Colon (tissue), 2 donors: ENCODE data around the gene CDC7.

Experiments
- FAIRE-seq: peaks from 2 replicates; lab custom pipeline; 2012; peaks lifted over from hg19 to GRCh38; lab: Jason Lieb, UNC
- donor health status: control.
- donor health status: control.

Gene CDC7

GRCh38 chr1:91549041-91549735 is 48.5 kb downstream of the CDC7 start:
- no peak for FAIRE-seq

- no peak for FAIRE-seq
Measured at GRCh38 chr1:91550961-91551360, 50.3 kb downstream of the CDC7 start.

DNA sequence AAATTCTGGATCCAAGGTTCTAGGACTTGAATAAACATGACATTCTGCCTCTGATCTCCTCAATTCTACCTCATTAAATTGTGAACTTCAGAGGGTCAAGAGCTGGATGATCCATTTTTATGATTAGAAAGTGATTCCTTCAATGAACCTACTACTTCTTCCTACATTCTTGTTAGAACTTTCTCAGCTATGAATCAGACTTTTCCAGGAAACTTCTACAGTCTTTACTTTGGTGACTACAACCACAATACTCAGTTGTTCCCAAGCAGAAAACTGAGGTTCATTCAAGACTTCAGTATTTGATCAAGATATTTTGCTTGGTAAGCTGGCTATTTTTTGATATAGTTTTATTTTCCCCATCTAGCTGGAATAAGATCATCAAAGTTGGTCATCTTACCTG is 51.4 kb downstream of the CDC7 start:
- no peak for FAIRE-seq

GRCh38 chr1:91552596-91552995 is 51.9 kb downstream of the CDC7 start:
- no peak for FAIRE-seq

DNA sequence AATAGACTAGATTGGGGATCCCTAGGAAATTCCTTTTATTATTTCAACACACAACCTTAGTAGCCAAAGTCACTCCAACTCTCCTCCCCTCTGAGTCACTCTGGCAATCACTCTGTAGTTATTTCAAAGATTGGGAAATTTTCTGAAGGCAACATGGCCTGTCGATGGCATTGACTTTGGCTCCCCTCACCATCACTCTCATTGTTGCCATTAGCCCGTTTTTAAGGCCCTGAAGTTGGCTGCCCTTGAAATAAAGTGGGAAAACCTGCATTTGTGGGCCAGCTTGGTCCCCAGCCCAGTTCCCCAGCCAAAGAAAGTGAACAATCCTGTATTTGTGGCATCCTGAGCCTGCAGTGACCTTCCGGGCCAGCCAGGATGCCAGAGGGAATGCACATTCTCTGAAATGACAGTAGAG is 52.5 kb downstream of the CDC7 start:
- no peak for FAIRE-seq

GRCh38 chr1:91555074-91555730 is 54.6 kb downstream of the CDC7 start:
- FAIRE-seq, result no peak

GRCh38 chr1:91555821-91556531 is 55.3 kb downstream of the CDC7 start:
- FAIRE-seq, result no peak

DNA sequence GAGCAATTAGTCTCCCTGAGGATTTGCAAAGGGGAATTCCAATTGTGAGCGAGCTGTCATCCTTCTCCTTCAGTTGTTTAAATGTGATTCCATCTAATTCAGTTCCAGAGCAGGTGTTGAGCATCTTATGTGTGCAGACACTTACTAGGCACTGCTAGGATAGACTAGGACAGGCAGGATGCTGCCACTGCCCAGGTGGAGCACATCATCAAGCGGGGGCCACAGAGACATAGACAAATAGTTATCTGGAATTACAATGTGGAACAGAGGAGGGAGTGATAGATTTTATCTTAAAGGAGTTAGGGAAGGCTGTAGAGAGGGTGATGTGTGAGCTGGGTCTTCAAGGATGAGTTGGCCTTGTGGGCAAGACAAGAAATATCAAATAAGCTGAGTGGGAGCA is 55.9 kb downstream of the CDC7 start:
- FAIRE-seq, result no peak

DNA sequence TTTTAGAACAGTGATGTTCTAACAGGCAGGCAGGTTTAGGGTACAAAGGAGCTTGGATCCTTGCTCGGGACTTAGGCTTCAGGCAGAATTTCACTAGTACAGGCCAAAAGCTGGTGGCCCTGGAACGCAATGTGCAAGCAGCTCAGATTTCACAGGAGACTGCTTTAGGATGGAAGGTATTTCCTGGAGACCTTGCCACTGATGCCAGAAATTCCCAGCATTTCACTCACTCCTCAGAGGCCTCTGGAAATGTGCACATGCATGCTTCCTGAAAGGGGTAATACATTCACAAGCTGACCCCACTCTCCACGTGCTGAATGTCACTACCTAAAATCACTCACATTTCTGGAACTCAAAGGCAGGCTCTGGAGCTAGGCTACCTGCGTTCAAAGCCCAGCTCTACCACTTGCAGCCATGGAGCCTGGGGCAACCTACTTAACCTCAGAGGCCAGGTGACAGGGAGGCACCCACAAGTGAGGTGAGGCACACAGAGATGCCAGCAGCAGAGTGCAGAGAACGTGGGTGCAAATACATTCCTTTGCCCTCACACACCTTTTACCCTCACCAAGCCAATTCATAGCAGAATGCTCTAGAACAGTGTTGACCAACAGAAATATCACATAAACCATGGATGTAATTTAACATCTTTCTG is 56.5 kb downstream of the CDC7 start:
- no peak for FAIRE-seq

DNA sequence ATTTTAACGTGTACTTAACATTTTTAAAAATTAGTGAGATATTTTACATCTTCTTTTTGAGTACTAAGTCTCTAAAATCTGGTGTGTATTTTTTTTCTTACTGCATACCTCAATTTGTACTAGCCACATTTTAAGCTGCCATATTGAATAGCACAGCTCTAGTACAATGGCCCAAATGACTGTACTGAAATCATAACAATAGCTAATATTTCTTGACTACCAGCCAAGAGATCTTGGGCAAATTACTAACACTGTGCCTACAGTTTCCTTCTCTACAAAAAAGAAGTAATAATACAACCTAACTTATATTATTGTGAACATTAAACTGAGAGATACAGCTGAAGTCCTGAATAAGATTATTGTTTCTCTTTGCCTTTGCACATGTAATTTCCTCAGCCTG is 57.2 kb downstream of the CDC7 start:
- FAIRE-seq, result no peak

DNA sequence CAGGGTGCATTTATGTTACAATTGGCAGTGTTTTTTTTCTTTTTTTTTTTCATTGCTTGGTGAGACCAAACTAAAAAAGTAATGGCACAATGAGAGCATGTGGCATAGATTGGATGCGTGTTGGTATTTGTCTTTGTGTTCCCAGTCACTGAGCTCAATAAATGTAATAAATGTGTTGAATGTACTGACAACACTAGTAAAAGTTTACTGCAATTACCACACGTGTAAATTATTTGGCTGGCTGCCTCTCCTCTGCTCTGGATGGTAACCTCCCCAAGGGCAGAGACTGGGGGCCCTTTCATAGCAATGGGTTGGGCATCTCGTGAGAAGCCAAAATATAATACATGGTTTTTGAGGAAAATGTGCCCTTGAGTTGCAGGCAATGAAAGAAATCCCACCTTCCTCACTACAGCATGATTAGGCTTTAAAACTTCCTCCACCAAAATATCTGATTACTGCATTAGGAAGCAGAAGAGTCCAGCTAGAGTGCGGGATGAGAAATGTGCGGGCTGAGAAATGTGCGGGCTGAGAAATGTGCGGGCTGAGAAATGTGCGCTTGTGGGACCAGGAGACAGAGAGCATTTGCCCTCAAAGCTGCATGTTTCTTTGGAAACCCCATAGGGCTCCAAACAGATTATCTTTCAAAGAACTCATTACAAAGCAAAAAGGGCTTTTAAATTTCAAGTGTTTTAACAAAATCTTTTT is 58.5 kb downstream of the CDC7 start:
- no peak for FAIRE-seq

DNA sequence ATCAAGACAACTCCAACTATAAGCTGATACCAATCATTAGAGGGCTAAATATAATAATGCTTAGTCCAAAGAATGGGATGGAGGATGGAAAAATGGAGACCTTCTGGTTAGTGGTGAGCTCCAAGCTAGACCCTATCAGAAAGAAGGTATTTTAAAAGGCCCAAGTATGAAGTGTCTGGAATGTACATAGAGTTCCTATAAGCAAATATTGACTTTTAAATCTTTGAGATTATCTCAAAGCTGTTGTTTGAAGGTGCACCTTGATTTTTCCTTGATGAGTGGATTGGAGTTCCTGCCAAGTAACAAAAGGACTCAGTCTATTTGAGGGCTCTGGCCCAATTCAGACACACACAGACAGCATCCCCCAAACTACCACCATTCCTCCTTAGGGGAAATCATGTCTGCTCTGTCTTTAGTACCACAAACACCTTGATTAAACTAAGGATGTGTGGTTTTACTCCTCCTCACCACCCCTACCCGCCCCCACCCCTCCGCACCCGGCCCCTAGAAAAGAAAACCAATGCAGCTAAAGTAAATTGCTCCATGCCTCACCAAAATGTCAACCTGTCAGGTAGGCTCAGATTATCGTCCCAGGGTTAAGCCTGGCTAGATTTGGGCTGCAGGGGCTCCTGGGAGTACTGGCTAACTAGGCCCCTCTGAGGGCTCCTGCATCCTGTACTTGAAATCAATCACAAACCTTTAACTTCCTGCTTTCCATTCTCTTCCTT is 59.4 kb downstream of the CDC7 start:
- no peak for FAIRE-seq

GRCh38 chr1:91564888-91565701 is 64.4 kb downstream of the CDC7 start:
- no peak for FAIRE-seq

DNA sequence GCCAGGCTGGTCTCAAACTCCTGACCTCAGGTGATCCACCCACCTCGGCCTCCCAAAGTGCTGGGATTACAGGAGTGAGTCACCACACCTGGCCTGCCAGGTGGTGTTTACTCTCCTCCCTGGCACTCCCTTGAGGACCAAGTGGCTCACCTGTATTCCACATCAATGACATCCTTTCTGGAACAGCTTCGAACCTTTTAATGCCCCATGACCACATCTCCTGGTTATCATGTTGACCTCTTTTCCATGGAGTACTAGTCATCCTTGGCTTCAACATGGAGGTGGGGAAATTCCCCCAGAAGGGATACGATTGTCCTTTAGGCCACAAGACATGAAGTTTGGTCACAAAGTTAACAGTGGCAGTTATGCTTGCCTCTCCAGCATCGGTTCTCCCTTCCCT is 66.9 kb downstream of the CDC7 start:
- no peak for FAIRE-seq

- FAIRE-seq, result no peak
Measured at GRCh38 chr1:91568261-91568660, 67.6 kb downstream of the CDC7 start.

DNA sequence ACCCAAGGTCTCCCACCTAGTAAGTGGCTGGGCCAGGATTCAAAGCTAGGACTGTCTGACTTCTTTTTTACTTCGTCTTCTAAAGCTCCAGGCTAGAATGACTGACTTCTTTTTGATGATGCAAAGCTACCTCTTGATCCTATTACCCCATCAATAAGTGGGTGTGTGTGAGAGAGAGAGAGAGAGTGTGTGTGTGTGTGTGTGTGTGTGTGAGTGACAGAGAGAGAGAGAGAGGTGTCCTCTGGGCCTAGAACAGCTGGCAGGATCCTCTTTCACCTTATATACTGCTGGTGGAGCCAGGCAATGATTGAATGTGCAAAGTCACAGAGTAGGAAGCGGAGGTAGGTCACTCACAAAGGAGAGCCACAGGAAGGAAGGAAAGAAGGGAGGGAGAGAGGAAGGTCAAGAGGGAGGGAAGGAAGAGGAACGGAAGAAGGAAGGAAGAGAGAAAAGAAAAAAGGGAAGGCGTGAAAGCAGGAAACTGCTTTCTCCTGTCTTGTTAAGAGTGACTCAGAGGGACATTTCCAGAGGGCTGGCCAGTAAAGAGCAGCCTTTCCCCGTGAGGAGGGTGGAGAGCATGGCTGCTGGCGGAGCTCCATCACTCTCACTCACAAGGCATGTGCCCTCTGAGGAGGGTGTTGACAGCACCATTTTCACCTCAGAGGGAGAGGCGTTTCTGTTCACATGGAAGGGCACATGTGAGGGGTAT is 68.9 kb downstream of the CDC7 start:
- no peak for FAIRE-seq

GRCh38 chr1:91570120-91570448 is 69.4 kb downstream of the CDC7 start:
- no peak for FAIRE-seq

DNA sequence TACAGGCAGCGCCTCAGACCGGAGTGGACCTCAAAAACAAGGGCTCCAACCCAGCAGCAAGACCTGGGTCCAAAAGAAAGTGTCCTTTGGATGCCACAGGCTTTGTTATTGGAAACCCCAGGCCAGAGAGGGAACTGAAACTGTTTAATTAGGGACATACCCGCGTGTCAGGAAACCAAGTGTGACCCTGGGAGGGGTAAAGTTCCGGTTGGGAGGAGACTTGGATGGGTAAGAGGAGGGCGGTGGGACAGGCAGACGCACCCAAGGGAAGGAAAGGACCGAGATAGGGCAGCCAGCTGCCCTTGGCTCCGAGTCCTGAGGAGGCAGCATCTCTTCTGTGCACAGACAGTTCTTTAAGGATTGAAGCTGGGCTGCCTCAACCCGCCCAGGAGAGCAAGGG is 71.4 kb downstream of the CDC7 start:
- FAIRE-seq, result no peak
